COR-L47 (cell line): Measurements from ENCODE around the gene DAZAP2.
A peak's percentile ranks its signal among the peaks of the same experiment; 100 is the strongest.

Experiments
- DNase-seq: peaks from one replicate; lab custom pipeline; 2025; lab: John Stamatoyannopoulos, UW

The DAZAP2 gene, protein sequence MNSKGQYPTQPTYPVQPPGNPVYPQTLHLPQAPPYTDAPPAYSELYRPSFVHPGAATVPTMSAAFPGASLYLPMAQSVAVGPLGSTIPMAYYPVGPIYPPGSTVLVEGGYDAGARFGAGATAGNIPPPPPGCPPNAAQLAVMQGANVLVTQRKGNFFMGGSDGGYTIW

DNA sequence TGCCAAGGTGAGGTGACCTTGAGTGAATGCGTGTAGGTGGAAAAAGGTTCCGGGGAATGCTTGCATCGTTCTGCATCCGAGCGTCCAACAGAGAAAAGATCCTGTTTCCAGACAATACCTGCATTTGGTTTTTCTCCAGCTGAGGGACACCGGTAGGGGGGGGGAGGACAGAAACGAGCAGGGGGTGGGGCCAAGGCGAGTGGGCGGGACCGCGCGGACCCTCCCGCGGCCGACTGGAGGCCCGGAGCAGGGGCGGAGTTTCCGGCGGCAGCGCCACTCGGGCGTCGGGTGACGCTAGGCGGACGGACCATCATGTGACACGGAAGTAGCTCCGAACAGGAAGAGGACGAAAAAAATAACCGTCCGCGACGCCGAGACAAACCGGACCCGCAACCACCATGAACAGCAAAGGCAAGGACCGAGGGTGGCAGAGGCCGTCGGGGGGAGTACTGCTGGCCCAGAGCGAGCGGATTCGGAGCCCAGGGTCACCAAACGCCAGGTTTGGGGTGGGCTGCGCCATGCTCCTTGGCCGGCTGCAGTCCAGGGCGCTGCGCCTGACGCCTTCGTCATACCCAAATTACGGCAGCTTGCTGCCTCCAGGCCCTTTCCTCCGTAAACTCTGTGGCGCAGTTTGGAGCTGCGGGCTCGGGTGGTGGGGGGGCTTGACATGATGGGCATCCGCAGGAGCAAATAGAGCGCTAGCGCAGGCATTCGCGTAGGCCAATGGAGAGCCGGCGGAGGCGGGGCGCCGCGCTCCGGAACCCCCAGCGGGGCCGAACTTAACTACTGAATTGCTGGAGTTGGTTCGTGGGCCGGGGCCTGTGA lies at the start of gene DAZAP2:
Gene DAZAP2 (plus strand): TSS at position 317 of the 825 bp plus-strand sequence. CDS start 82 bp downstream, at position 399.
- peak; percentile 94 for DNase-seq

DNA sequence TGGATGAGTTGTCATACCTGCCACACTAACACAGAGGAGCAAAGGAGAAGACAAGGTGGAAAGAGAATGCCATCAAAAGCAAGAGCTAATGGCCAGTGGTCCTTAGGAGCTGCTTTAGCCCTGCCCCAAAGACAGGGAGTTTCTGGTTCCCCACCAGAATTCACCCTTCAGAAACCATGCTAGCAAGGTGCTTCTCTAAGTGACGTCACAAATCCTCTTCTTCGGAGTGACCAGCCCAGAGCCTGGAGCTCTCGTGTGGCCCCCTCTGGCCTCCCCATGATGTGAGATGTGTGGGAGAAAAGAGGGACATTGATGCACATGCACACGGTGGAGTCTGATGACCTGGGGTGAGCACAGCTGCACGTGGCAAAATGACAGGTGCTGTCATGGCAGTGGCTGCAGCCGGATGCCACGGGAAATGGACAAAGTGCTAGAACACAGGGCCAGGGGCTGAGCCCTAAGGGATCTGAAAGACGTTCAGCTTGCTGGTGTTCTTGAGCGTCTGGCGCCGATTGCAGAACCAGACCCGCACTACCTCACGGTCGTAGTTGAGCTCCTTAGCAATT lies 48.8 kb upstream of the DAZAP2 start:
- no peak for DNase-seq

GRCh38 chr12:51190820-51191219 lies 47.8 kb upstream of the DAZAP2 start:
- DNase-seq, result no peak

- no peak for DNase-seq
Observed at GRCh38 chr12:51191516-51192283, 46.9 kb upstream of the DAZAP2 start.

GRCh38 chr12:51192284-51192671 lies 46.3 kb upstream of the DAZAP2 start:
- no peak for DNase-seq

DNA sequence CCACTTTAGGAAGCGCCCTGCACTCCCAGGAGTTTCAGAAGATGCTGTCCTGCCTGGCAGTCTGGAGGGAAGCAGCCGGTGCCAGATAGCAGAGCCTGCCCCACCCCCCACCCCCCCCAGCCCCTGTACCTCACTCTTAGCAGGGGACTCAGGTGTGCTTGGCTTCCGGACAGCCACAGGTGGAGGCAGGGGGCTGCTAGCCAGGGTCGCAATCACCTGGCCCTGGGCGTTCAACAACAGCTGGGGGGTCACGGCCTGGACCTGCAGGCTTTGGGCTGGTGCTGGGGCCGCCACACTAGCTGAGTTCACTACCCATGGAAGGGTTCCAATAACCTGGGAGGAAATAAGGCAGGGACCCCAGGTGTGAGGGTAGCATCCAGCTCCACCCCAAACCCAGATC lies 42.8 kb upstream of the DAZAP2 start:
- no peak for DNase-seq

DNA sequence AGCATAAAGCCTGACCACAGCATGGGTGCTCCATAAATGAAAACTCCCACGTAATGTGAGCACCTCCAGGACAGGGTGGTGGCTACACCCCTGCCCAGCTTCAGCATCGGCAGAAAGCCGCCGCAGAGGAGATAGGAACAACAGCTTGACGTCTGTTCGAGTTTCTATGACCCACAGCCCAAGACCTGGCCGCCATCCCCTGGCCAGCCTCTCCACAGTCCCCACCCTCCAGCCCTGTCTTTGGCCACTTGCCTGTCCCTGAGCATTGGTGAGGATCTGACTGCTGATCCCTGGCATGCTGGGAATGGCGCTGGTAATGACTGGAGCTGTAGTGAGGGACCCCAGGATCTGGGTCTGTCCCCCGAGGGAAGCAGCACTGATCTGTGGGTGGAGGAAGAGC lies 42.1 kb upstream of the DAZAP2 start:
- no peak for DNase-seq

DNA sequence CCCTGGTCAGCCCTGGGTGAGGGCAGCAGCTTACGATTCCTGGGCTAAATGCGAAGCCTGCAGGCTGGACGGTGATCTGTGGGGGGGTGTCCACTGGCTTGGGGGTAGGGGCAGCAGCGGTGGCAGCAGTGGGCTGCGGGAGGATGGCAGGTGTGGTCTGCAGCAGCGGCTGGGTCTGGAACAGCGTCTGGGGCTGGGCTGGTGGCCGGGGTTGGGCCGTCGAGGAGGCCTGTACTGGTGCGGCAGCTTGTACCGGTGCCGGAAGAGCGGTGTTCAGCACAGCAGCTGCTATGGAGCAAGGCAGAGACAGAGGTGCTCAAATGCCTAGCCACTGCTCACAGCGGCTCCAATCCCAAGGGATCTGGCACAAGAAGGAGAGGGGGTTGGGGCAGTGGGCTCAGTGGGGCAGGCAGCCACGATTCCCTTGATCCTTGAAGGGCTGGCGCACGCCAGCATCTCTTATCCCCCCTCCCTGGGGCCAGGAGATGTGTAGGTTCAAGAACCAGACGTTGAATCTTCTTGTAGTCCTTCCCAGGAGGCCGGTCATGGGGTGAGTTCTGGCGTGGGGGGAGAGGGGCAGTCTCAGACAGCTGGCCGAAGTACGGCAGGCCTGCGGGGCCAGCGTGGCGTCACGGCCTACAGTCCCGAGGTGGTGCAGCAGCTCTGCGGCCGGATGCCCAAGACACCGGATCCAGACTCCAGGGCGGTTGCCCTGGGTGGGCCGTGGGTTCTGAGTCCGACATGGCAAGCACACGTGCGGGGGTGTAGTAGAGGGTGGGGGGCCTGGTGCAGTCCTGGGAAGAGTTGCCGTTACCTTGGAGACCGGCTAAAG lies 40.7 kb upstream of the DAZAP2 start:
- no peak for DNase-seq

- no peak for DNase-seq
Observed at GRCh38 chr12:51198568-51199365, 39.9 kb upstream of the DAZAP2 start.

DNA sequence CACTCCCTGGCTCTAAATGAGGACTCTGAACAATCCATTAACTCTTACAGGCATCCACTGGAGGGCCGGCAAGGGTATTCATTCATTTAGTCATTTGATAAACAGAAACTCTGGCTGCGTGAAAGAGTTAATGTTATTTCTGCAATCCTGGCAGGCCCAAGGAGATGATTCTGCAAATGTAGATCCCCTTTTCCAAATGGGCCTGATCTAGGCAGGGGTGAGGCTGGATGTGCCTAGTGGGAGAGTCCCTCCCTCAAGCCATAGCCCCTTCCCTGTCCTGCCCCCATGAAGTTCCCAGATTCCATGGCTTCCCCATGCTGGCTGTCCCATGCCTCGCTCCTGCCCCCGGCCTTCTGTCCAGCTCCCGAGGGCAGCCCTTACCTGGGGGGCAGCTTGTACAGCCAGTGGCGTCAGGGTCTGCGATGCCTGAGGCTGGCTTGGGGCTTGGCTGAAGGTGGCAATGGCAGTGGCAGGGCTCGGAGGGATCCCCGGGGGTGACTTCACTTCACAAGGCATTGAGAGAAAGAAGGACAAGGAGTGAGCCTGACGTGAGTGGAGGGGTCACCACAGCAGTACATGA lies 39.2 kb upstream of the DAZAP2 start:
- DNase-seq, result no peak

DNA sequence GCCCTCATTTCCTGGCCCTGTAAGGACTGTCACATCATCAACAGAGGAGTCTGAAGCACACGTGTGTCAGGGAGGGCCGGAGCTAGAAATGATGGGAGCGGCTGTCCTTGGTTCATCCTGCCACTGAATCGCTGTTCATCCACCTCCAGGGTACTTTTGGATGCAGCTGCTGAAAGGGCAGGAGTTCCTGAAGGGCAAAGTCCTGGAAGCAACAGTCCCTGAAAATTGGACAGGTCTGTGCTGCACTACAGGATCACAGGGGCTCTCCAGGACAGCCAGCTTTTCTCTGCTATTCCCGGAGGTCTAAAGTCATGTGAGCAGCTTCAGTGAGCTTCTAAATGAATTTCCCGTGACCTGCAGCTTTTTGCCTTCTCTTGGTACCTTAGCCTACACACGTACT lies 38.5 kb upstream of the DAZAP2 start:
- no peak for DNase-seq

DNA sequence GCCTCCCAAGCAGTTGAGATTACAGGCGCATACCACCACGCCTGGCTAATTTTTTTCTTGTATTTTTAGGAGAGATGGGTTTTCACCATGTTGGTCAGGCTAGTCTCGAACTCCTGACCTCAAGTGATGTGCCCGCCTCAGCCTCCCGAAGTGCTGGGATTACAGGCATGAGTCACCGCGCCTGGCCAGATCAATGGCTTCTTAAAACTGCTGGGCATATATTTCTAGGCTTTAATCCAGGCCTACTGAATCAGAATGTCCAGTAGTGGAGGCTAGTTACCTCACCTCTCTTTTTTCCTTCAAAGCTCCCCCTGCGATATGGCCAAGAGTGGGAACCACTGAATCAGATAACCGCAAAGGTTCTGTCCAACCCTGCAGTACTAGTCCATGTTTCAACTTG lies 37.8 kb upstream of the DAZAP2 start:
- DNase-seq, result no peak

- no peak for DNase-seq
Observed at GRCh38 chr12:51202718-51203117, 35.9 kb upstream of the DAZAP2 start.

DNA sequence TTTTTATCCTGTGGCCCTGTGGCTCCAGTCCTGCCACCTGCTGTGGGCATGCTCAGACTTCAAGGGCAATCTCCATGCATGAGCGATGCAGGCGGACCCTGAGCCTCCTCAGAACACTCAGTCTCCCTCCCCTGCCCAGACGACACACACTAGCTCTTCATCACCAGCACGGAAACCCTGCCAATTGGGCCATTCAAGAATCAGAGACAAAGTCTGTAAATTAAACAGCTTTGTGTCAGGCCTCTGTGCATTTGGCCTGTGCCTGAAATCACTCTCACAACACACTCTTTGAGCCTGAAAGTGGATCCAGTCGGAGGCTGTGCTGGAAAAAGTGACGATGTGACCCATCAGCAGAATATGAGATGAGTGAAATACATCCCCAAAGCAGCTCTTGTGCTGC lies 33.3 kb upstream of the DAZAP2 start:
- DNase-seq, result no peak

DNA sequence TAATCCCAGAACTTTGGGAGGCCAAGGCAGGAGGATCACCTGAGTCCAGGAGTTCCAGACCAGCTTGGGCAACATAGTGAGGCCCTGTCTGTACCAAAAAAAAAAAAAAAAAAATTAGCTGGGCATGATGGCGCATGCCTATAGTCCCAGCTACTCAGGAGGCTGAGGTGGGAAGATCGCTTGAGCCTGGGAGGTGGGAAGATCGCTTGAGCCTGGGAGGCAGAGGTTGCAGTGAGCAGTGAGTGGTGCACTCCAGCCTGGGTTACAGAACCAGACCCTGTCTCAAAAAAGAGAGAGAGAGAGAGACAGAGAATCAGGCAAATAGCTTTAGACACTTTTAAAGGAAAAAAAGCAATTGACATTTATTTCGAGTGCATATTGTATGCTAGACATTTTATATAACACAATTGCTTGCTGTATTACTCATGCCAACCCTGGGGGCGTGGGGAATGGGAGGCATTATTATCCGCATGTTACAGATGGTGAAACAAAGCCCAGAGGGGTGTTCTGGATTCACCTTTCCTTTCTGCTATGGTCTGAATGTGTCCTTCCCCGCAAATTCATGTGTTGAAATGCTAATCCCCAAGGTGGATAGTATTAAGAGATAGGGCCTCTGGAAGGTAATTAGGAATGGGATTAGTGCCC lies 30.5 kb upstream of the DAZAP2 start:
- DNase-seq, result no peak

DNA sequence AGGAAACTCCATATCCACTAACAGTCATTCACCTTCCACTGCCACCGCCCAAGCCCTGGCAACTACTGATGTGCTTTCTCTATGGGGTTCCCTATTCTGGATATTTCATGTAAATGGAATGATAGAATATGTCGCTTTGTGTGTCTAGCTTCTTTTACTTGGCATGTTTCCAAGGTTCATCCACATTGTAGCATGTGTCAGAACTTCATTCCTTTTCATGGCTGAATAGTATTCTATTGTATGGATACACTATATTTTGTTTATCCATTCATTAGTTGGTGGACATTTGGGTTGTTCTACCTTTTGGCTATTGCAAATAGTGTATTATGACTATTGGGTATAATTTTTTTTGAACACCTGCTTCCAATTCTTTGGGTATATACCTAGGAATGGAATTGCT lies 29.4 kb upstream of the DAZAP2 start:
- DNase-seq, result no peak

DNA sequence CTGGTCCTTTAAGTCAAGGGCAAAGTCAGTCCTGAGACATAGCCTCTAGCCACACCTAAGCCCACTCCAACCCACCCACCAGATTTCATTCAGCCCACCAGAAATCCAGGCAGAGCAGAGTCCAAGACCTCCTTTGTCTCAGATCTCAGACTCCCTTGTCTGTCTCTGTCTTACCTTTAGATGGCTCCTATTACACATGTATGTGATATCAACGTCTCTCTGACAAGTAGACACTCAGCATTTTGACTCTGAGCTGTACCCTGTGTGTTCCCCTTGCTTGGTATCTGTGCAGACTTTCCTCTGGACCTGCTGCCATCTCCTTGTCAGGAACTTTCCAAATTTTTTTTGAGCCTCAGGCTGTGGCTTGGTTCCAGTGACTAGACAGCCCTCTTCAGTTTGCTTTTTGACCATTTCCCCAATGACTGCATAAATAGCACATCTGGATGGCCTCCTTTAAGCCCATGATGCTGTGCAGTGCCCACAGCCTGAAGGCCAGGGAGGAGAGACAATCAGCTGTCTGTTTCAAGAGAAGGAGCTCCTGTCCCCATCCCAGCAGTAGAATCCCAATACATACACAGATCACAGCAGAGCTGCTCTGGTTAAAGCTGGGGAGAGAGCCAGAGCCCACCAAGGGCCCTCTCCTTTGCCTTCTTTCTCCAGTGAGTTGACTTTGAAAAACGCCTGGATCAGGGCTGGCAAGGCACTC lies 27.8 kb upstream of the DAZAP2 start:
- no peak for DNase-seq

DNA sequence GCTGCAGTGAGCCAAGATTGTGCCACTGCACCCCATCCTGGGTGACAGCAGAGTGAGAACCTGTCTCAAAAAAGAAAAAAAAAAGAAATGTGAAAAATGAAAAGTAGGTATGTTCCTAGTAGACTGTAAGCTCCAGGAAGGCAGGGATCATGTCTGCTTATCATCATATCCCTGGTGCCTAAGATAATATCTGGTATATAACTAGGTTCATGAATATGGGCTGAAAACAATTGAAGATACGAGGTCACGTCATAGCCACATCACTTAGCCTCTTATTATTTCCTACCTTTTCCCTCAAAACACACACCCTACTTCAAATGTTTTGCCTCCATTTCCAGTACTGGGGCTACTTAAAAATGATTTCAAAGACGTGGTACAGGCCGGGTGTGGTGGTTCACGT lies 23.7 kb upstream of the DAZAP2 start:
- no peak for DNase-seq

- DNase-seq, result no peak
Observed at GRCh38 chr12:51216642-51217041, 22.0 kb upstream of the DAZAP2 start.
